ENCODE results near the gene CORO2B.
"Not testable (repeated sequence)": the region's sequence is repeated elsewhere in the genome, so short reads cannot be mapped to it uniquely, and the experiment has no call there.

The CORO2B gene

DNA sequence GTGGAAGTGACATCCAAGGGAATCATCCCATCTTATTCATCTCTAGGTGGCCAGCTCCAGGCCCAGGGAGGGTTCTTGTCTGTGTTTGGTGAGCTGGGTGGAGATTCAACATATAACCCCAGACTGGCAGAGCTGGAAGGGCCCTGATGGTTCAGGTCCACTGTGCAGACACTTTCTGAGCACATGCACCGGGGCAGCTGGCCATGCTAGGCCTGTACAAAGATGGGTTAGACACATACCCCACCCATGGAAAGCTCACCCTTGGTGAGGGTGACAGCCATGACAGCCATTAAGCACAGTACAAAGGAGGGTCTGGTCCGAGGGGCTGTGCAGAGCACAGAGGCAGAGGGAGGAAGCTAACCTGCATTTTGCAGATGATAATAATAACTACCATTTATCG is 100.4 kb downstream of the CORO2B start:
- DNase-seq = no peak

DNA sequence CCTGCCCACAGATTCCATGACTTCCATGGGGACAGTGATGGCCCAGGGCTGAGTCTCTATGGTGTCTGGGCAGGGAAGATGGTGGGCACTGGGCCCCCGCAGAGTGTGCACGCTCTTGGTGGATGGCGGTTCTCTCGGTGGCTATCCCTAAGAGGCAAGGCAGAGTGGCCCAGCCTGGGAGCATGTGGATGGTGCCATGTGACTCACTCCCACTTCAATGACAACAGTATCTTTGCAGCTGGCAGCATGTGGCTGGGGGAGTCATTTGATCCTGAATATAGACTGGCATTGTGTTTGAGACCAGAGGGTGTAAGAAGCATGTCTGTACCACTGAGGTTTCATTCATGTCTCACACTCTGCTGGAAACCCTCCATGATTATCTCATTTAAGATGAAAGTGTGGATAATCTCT is 101.2 kb downstream of the CORO2B start:
- no peak for DNase-seq

DNA sequence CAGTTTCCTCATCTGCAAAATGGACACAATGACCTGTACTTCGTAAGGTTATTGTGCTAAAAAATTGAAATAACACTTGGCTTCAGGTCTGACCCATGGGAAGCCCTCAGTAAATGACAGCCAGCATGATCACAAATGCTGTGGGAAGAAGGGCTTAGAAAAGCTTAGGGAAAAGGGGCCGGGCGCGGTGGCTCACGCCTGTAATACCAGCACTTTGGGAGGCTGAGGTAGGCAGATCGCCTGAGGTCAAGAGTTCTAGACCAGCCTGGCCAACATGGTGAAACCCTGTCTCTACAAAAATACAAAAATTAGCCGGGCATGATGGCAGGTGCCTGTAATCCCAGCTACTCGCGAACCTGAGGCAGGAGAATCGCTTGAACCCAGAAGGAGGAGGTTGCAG is 102.0 kb downstream of the CORO2B start:
- not testable (repeated sequence) for DNase-seq

DNA sequence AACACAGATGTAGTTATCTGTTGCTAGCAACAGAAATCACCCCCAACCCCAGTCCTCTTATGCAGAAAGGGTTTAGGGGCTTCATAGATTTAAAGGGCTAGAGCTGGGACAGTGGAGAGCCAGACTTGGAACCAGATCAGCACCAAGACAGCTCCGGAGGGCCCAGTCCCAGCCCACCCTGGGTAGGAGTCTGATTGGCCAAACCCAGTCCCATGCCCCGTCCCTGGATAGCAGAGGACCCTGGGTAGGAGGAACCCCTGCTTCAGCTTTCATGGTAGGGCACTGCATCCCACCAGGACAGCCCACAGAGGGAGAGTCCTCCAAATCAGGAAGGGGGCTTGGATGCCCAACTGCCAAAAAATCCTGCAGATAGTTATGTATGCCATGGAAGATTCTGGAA is 103.0 kb downstream of the CORO2B start:
- DNase-seq = no peak

DNA sequence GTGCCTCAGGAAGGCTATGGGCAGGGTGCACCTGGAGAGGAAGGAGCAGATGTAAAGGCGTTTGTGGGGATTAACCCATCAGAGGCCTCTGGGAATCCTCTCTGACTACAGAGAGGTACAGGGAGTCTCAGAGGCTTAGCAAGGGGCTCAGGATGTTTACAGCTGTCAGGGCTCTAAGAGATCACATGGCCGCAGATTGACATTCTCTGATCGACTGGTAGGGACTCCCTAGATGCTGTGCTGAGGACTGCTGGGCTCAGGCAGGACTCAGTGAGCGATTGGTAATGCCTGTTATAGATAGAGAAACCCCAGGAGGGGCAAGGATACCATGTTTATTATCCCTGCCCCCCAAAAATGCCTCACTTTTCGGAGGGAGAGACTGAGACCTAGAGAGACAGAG is 103.5 kb downstream of the CORO2B start:
- DNase-seq = no peak

DNA sequence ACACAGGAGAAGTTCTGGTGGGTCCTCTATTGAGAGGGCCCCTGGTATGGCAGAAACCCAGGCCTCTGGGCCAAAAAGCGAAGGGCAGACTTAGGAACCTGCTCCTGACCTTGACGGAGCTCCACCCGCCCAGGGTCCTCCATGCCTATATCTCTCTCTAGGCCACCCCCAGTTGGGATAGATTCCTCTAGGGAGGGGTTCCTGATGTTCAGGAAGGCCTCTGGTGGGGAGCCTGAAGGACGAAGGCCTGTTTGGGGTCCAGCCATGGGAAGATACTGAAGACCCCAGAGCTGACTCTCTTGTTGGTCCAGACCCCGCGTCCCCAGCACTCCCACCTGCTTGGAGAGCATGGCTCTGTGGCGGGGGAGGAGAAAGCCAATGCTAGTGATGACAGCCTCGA is 104.2 kb downstream of the CORO2B start:
- no peak for DNase-seq

DNA sequence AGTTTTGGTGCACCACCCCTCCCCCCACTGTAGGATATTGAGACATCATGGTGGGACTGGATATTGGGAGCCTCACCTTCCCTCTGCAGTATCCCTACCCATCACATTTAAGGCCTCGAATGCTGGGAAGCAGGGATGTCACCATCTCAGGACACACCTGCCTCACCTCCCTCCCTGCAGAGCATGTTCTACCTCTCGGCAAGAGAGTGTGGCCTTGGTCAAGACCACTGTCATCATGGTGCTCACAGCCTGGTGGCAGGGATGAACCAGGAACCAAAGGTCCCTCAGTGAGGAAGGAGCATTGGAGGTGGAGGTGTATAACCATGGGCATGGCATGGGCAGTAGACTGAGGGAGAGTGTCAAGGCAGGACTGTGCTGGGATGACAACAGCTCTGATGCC is 104.8 kb downstream of the CORO2B start:
- no peak for DNase-seq

DNA sequence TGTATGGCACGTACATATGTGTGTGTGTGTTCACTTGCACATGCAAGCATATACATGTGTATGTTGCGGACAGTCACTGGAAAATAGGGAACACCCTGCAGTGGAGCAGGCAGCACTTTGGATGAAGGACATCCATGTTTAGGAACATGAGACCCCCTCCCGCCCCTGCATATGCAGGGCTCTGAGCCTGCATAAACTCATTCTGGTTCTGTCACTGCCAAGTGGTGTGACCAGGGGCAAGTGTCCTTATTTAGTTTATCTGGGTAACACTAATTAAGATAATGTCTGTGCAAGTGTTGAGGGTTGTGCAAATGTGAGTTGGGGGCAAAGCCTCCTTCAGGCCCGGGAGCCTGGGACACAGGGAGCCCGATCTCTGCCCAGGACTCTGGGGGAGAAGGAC is 105.7 kb downstream of the CORO2B start:
- no peak for DNase-seq

DNA sequence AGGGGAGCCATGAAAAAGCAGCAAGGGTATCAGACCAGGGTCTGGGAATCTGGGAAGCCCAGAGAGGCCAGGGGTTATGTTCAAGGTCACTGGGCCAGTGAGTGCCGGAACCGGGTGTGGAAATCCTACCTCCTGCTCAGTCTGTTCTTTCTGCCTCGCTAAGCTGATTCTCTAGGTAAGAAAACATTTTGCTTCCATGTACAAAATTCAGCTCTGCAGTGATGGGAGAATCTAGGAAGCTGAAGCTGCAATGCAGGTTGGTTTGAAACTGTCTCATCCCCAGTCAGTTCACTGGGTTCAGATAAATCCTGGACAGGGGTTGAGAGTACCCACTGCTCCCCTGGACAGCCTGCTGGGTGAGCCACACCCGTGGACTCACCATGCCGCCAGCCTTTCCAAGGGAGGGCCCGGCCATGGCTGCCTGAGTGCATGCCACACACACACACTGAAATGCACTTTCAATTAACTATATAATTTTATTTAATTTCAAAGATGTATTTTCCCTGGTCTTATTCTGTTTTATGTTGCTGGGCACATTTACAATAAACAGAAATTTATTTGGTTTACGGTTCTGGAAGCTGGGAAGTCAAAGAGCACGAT is 108.4 kb downstream of the CORO2B start:
- DNase-seq = no peak

DNA sequence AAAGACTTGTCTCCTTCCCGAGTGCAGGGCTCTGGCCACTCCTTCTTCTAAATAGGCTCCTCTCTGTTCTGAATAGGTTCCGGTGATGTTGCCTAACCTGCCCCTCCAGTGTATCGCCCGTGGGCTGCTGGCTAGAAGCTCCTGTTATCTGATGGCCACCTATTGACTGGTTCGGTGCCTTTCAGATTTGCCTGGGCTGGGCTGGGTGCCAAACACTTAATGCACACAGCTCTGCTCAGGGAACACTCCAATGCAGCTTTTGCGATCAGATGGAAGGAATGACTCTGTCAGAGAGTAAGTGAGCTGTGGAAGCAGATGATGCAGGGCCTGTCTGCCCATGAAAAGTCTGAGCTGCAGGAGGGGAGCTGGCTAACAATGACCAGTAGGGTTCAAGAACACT is 112.9 kb downstream of the CORO2B start:
- DNase-seq = peak; percentile 72

DNA sequence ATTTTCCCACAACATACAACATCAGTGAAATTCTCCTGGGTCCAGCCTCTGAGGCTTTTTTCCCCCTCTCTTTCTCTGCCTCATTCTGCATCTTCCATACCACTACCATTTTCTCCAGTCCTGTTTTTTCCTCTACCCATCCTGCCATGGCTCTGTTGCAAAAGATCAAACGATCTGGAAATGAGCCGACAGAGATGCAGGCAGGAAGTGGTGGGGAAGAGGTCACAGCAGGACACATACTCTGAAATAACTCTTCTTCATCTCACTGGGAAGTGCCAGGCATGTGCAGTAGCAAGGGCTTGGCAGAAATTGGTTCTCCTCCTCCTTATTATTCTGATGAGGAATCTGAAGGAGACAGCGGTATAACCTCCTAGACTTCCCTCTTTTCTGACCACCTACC is 114.3 kb downstream of the CORO2B start:
- DNase-seq = no peak

DNA sequence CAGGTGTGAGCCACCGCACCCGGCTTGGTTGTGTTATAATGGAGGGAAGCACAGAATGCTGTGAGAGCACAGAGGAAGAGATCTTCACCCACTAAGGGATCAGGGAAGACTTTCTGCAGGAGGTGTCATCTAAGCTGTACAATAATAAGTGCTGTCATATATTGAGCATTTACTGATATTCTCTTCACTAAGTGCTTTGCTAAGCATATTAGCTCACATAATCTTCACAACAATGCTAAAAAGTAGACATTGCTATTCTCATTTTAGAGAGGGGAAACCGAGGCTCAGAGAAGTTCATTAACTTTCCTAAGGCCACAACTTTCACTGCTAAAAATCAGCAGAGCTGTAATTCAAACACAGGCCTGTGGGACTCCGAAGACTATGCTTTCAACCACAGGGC is 115.3 kb downstream of the CORO2B start:
- DNase-seq = no peak

DNA sequence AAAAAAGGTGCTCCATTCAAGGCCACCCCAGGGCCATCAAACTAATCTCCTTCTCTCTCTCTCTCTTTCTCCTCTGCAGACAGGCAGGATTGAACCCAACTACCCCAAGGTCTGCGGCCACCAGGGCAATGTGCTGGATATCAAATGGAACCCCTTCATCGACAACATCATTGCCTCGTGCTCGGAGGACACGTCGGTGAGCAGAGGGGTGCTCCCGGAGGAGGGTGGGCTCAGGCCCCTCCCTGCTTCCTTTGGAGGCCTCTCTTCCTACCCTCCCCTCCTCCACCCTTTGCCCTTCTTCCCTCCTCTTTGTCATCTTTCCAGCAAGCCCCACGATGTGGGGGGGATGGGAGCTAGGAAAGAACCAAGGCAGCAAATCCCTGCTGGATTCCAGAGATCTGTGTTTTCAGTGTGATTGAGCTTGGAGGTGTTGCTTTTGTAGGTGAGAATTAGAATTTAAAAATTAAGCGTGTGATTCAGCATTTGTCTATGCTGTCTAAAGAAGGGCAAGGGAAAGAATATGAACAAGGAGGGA is 116.3 kb downstream of the CORO2B start:
- DNase-seq = no peak

DNA sequence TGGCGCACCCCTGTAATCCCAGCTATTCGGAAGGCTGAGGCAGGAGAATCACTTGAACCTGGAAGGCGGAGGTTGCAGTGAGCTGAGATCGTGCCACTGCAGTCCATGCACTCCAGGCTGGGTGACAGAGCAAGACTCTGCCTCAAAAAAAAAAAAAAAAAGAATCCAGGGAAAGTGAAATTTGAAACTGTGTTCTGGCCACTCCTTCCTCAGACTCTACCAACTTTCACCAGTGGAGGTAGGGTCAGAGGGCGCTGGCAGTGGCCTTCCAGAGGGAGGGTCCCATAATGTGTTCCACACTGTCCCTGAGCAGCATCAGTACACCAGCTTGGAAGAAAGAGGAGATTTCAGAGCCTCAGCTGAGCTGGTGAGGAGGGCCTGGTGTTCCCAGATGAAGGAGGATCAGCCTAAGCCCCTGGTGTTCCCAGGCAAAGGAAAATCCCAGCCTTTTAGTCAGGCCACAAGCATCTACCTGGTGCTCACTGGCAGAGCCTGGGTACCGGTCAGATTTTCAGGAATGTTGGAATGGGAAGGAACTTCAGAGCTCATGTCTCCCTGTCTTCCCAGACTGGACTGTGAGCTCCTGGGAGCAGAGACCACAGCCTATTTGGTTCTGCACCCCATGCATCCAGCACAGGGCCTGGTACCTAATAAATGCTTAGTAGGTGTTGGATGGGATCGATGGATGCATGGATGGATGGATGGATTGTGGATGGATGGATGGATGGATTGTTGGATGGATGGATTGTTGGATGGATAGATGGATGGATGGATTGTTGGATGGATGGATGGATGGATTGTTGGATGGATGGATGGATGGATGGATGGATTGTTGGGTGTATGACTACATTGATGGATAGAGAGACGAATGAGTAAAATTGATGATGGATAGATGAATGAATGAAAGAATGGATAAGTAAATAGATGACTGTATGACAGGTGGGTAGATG is 117.9 kb downstream of the CORO2B start:
- DNase-seq = no peak

DNA sequence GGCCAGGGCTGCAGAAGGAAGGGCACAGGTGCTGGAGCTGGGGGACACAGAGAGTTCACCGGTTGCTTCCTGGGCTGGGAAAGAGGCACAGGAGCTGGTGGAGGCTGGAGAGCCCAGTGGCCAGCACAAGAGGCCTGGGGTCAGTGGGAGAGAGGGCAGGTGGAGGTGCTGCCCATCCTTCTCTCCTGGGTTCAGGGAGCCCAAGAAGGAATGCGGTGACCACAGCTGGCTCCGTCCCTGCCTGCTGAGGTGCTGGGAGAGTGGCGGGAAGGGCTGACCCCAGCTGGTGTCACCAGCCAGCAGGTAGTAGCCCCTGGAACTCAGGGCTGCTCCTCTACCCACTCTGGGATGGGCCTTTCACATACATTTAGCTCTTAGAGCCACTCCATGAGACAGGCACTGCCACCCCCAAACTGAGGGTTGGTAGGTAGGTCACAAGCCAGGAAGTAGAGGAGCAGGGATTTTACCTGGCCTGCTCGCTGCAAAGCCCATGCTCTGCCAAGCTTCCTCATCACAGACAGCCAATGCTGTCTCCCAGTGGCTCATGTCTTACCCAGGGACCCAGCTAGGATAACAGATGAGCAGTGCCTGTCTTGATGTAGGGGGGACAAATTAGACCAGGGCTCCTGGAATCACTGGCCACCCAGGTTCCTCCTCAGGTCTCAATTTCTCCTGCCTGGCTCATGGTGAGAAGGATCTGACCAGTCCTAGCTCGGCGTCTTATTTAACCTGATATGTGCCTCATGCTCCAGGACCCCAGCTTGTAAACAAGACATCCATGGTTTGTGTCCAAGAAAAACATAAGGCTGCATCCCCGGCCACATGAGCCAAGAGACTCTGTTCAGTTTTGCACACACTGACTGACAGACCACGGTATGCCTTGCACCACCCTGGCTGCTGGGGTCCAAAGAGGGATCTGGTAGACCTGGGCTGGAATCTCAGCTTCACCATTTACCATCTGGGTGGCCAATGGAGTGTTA is 119.2 kb downstream of the CORO2B start:
- DNase-seq = no peak

DNA sequence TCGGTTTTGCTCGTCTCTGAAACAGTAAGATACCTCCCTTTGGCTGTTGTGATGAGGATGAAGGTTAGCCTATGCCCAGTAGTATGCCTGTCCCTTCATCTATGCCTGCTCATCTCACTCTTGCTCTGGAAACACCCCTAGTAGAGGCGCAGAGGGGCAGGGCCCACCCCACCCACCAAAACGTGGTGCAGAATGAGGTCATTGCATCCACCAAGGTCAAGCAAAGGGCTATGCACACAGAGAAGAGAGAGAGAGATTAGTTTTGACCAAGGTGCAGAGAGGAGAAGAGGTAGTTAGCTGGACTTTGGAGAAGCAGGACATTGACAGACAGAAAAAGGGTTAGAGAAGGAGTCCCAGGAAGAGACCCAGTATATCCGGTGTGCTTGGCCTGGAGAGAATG is 119.9 kb downstream of the CORO2B start:
- no peak for DNase-seq

DNA sequence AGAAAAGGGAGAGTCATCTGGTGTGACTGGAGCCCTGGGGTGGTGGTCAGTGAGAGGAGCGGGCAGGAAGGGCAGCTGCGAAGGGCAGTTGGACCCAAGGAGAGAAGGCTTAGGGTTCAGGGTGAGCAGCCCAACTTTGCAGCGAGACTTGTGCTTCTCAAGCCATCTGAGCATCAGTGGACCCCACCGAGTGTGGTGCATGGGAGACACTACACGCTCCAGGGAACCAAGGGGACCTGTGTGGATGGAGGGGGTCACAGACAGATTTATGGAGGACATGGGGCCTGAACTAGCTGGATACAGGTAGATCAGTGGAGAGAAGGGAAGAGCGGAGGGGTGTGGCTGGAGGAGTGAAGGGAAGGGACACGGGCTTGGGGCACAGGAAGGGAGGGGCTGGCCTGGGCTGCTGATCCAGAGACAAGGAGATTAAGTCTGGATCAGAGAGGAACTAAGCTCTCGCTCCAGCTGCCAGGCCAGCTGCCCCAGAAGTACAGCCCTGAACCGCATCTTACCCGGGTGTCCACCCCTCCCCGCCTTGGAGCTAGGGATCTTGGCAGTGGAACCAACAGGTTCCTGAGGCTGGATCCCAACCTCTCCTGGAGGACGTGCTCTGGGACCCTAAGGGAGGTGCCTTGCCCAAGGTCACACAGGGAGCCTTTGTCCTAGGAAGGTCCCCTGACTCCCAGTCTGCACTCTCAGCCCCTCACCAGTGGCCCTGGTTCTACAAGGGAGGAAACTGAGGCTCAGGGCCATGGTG is 120.5 kb downstream of the CORO2B start:
- DNase-seq = no peak

DNA sequence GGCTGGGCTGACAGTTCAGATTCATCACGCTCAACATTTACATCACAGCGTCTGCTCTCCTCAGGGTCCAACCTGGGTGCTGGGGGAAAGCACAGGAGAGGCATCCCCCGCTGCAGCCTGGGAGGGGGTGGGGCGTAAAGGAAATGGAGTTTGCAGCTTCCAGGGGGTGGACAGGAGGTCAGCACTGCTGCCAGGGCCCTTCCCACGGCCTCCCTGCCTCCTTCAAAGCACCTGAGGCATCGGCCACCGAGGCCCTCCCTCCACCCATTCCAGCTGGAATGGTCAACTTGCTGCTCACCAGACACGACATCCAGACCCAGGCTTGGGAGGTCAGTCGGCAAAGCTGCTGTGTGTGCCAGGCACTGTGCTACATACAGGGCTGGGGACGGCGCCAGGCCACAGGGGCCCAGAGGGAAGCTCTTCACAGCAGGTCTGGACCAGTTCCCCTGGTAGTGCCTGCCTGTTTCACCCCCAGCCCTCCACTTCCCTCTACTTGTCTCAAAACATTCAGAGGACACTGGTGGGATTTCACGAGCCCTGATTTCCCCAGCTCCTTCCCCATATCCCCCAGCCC is 121.2 kb downstream of the CORO2B start:
- no peak for DNase-seq

DNA sequence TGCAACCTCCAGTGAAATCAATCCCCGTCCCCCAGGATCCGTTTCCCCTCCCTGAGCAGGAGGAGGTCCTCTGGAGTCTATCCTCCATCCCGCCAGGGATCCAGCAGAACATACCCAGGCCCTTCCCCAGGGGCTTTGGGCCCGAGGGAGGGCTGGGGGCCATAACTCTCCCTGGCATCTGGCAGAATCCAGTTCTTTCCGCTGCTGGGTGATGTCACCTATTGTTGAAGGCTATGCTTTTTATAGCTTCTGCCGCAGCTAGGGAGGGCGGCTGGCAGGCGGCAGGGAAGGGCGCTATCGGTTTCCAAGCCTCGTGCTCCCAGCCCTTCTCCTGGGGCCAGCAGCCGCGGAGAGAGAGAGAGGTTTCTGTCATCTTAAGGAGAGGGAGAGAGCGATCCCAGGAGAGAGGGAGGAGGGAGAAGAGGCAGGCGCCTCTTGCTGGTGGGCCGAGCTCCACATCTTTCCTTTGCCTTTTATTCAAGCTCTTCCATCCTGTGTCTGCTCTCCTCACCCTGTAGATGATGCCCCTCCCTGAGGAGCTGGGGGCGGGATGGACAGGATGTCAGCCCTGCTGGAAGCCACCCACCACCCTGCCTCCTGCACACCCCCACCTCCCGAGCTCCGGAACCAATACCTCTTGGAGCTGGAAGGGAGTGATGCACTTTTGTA is 121.8 kb downstream of the CORO2B start:
- DNase-seq = peak; percentile 88

DNA sequence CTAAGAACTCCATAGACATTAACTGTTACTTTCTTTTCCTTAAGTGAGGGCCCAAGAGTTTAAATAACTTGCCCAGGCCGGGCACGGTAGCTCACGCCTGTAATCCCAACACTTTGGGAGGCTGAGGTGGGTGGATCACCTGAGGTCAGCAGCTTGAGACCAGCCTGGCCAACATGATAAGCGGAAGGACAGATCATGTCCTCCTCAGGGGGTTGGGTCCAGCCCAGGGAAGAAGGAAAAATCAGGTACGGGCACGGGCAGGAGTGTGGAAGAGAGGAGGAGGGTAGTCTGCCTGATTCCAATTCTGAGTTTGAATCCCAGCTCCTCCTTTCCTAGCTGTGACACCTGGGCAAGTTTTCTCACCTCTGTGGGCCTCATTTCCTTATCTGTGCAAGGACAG is 123.1 kb downstream of the CORO2B start:
- no peak for DNase-seq

DNA sequence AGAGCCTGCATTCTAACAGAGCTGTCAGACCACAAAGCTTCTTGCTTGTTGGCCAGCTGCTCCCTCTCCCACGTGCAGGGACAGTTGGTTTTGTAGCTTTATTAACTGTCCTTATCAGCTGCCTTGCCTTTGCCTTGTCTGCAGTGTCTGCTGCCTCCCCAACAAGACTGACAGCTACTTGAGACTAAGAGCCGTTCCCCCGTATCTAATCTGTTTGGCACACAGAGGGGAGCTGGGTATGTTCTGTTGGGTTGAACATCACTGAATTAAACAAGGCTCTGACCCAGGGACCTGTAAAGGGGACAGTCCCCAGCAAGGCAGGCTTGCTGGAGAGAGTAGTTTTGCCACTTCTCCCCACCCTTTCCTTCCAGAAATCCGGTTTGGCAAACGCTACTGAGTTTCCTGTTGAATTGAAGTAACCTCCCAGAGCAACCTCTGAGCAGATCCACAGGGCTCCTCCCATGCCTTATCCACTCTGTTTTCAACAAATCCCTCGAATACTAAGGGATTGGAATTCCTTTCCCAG is 125.8 kb downstream of the CORO2B start:
- DNase-seq = no peak

All from NCI-H2171 (cell line).